Fibroblast of the aortic adventitia (primary cell): ENCODE results near the gene CSNK2A3. TPM values are rescaled to one million over a fixed set of nuclear protein-coding genes. Genes with fewer than 3 reads are reported as not detected.
A peak's percentile ranks its signal among the peaks of the same experiment; 100 is the strongest.
"Not testable (repeated sequence)": the region's sequence is repeated elsewhere in the genome, so short reads cannot be mapped to it uniquely, and the experiment has no call there.

Experiments used
- DNase-seq: peaks from one replicate; pipeline ENCODE4 v3.0.0-alpha.2; 2010; ENCODE audit warnings: low read depth
- H3K4me3 ChIP-seq: 2 replicates; pipeline ENCODE4 v1.5.1; 2011; ENCODE audit warnings: low read depth, mild to moderate bottlenecking, control low read depth, low read length, moderate library complexity
- total RNA-seq: library from RNA; depleted of rRNA; stranded (reverse); fragments of >200 nt; gene quantifications from 2 replicates; pipeline ENCODE4 v1.2.3, GENCODE V29; 2012; ENCODE audit warnings: low replicate concordance
- TF ChIP-seq, protein P1 (sequence below): IDR thresholded peaks from 2 replicates; pipeline ENCODE4 v1.5.1; 2011; ENCODE audit warnings: mild to moderate bottlenecking, low read length, control low read depth, inconsistent platforms; ENCODE audit not compliant: insufficient read depth

The CSNK2A3 gene
- 1.6 and 4.7 TPM in 2 replicates for total RNA-seq

DNA sequence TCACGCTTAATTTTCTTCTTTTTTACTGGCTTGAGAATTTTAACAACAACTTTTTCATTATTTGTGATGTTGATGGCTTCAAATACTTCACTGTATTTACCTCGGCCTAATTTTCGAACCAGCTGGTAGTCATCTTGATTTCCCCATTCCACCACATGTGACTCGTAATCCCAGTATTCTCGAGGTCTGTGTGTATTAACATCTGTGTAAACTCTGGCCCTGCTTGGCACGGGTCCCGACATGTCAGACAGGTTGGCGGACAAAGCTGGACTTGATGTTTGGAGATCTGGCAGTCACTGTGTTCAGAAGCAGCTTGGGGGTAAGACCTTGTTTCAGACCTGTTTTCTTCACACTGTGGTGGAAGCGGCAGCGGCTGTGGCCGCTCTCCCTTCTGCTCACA lies at the start of gene CSNK2A3:
TSS of gene CSNK2A3 (minus strand) at position 373 of the 400 bp plus-strand sequence. CDS start at position 242, 131 bp downstream.
- not testable (repeated sequence) for DNase-seq, H3K4me3 ChIP-seq

DNA sequence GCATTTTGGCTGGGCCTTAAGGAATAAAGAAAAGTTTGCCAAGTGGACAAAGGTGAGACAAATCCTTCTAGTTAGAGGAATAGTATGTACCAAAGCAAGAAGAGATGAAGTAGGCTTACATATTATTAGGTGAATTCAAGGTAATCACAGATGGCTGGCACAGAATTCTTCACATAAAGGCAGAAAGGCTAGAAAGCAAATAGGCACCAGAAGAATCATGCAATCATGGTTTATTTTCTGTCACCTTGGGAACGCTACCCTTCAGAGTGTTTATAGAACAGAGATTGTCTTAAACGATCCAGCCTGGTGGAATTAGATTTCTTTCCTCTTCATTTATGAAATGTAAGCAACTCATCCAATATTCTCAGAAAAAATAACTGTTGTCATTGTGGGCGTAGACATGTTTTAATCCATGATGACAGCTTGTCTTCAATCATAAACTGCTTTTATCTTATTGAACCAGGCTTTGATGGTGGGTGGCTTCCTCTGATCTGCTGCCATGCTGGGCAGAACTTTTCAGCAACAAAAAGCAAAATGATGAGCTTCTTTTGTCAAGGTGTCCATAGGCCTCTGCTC lies 49.0 kb upstream of the CSNK2A3 start:
- TF ChIP-seq, protein P1, sequence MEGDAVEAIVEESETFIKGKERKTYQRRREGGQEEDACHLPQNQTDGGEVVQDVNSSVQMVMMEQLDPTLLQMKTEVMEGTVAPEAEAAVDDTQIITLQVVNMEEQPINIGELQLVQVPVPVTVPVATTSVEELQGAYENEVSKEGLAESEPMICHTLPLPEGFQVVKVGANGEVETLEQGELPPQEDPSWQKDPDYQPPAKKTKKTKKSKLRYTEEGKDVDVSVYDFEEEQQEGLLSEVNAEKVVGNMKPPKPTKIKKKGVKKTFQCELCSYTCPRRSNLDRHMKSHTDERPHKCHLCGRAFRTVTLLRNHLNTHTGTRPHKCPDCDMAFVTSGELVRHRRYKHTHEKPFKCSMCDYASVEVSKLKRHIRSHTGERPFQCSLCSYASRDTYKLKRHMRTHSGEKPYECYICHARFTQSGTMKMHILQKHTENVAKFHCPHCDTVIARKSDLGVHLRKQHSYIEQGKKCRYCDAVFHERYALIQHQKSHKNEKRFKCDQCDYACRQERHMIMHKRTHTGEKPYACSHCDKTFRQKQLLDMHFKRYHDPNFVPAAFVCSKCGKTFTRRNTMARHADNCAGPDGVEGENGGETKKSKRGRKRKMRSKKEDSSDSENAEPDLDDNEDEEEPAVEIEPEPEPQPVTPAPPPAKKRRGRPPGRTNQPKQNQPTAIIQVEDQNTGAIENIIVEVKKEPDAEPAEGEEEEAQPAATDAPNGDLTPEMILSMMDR = no peak
- no peak overlapping the region for H3K4me3 ChIP-seq
- no peak for DNase-seq

DNA sequence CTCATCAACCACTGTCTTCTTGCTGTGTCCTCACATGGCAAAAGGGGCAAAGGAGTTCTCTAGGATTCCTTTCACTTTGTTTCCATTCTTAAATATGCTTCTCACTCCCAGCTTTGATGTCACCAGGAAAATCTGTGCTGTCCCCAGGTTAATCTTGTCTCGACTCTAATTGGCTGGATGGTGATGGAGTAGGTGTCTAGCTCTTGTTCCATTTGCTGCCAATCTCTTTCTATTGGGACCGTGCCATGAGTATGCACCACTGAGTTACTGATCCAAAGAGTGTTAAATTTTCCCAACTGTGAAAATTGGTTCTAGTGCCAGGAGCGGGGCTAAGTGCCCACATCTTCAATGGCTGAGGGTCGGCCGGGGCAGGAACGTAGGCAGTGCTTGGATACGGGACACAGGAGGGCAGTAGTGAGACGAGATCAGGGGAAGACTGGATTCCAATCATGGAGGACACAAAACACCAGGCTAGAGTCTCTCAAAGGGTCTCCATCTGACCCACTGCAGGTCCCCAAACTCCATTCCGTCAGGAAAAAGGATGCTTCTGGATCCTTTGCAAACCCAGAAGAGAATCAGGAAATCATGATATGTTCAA lies 47.7 kb upstream of the CSNK2A3 start:
- no peak for DNase-seq
- TF ChIP-seq, protein P1 = no peak

DNA sequence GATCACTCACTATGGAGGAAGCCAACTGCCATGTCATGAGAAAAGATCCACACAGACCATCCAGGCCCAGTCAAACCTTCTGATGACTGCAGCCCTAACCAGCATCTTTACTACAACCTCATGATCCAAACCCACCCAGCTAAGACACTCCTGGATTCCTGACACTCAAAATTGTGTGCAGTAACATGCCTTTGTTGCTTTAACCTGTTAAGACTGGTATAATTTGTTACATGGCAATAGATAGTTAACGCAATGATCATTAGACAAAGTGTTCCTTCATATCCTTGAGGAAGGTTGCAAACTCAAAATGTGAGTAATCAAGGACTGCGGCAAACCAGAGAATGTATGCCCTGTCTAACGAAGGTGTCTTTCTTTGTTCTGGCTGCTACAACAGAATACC lies 47.1 kb upstream of the CSNK2A3 start:
- no peak overlapping the region for H3K4me3 ChIP-seq
- no peak for DNase-seq
- TF ChIP-seq, protein P1 = no peak

More for the DNA sequence above, 47.7 kb upstream of the CSNK2A3 start:
- no peak overlapping the region for H3K4me3 ChIP-seq

DNA sequence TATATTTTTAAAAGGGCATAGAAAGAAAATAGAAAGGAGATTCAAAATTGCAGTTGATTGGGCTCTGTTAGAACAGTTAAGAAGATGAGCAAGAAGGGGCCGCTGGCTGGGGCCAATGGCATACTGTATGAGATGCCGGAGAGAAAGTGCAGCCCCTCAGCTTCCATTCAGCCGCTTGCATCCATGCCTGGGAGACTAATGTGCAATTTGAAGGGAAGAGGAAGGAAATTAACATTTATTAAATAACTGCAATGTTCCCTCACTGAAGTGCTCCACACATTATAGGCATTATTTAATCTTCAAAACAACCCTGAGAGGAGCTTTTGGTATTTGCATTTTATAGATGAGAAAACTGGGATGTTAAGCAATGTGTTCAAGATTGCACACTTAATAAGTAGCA lies 44.7 kb upstream of the CSNK2A3 start:
- H3K4me3 ChIP-seq = no peak overlapping the region
- no peak for DNase-seq
- TF ChIP-seq, protein P1 = no peak

DNA sequence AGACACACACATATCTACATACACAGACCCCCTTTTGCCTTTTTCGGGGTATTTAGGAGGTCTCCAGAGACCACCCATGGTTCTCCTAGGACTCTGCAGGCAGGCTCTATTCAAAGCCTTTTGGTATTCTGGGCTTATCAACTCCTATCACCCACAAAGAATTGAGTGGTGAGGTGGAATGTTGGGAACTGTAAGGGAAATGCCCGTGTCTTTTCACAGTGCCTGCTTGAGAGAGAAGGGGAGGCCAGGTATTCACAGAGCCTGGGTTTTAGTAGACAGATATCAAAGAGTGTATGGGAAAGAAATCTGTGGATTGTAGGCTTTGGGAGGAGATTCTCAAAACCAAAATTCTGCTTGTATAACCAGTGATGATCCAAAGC lies 44.0 kb upstream of the CSNK2A3 start:
- TF ChIP-seq, protein P1 = no peak
- H3K4me3 ChIP-seq = no peak overlapping the region
- DNase-seq = no peak

DNA sequence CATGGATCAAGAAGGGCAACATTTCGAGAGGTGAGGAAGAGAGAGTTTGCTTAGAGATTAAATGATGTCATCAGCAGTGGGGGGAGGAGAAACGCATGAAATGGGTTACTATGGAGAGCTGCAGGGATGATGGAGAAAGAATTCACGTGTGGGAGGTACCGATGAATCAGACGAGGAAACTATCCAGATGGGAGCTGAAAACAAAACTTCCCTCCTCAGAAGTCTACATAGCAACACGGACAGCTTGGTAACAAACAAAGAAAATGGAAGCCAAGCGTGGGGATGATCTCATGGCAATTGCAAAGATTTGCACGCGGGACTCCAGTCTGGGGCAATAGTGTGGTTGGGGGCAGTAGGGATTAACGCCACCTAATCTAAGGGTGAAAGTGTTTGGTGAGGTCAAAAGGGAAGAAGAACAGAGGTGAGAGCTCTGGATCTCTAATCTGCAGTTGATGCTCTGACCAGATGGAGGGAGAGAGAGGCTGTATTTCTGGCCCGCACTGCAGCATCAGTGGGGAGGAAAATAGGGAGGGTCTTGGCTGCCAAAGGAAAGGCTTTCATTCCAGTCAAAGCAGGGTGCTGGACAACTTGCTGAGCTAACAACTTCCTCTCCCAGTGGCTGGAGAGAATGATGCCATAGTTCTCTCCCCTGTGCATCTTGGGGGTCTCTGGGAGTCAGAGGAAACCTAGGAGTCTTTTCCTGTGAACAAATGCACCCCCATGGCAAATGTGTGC lies 43.4 kb upstream of the CSNK2A3 start:
- TF ChIP-seq, protein P1 = no peak
- peak; percentile 87 for DNase-seq
- H3K4me3 ChIP-seq = no peak overlapping the region
